Esophagus muscularis mucosa (tissue), 4 donors: ENCODE results near the gene STAB2. TPM values are rescaled to one million over a fixed set of nuclear protein-coding genes. Genes with fewer than 3 reads are reported as not detected.

ENCODE experiments used
- DNase-seq: peaks from one replicate; pipeline ENCODE4 v3.0.0-alpha.2; 2017; ENCODE audit errors: extremely low spot score
- H3K27ac ChIP-seq, 4 donors: fragments of 200-600 bp; sonication (generic); replicated peaks in 1 of 4; 1 replicate in 3 of 4; 2 replicates in 1 of 4; pipeline ENCODE4 v1.5.1; 2016 to 2019; ENCODE audit warnings: mild to moderate bottlenecking in 1 of 4
- H3K27me3 ChIP-seq, 4 donors: fragments of 200-600 bp; sonication (generic); one replicate each; pipeline versions ENCODE4 v1.5.1 to v1.6.0; 2016 to 2019
- H3K36me3 ChIP-seq, 4 donors: fragments of 200-600 bp; sonication (generic); one replicate each; pipeline ENCODE4 v1.5.1; 2016 to 2019
- H3K4me1 ChIP-seq, 4 donors: fragments of 200-600 bp; sonication (generic); one replicate each; pipeline ENCODE4 v1.5.1; 2016 to 2019
- H3K4me3 ChIP-seq, 4 donors: fragments of 200-600 bp; sonication (generic); 1 replicate in 2 of 4; 2 replicates in 2 of 4; pipeline ENCODE4 v1.5.1; 2016 to 2019; ENCODE audit warnings: mild to moderate bottlenecking in 4 of 4, moderate library complexity in 1 of 4
- H3K9me3 ChIP-seq, 4 donors: fragments of 200-600 bp; sonication (generic); 1 replicate in 3 of 4; 2 replicates in 1 of 4; pipeline ENCODE4 v1.5.1; 2016 to 2019
- CTCF ChIP-seq, 3 experiments: fragments of 200-600 bp in 2 of 3; fragments of 450-650 bp in 1 of 3; sonication (generic) in 2 of 3; IDR thresholded peaks; one replicate each; pipeline ENCODE4 v1.5.1; 2017 to 2019; ENCODE audit warnings: antibody characterized with exemption in 3 of 3, mild to moderate bottlenecking in 2 of 3, moderate library complexity in 1 of 3
- EP300 ChIP-seq: sonication (generic); formaldehyde crosslinking; IDR thresholded peaks from one replicate; pipeline ENCODE4 v1.6.1; 2017; ENCODE audit warnings: antibody characterized with exemption
- POLR2A ChIP-seq: fragments of 450-650 bp; IDR thresholded peaks from one replicate; pipeline ENCODE4 v1.6.1; 2017; ENCODE audit warnings: antibody characterized with exemption, moderate library complexity, mild to moderate bottlenecking, low read depth
- POLR2AphosphoS5 ChIP-seq, 2 donors: sonication (generic); formaldehyde crosslinking; IDR thresholded peaks; one replicate each; pipeline ENCODE4 v1.6.1; 2017; ENCODE audit warnings: antibody characterized with exemption in 2 of 2
- WGBS: methylation state at CpG from one replicate; pipeline ENCODE4 v1.1.5; 2018; 5-methylcytosine and 5-hydroxymethylcytosine counted together
- intact Hi-C: fragments of 100-400 bp; cut with DNase I; formaldehyde crosslinking; loops from one replicate; pipeline ENCODE4 v1.15.1; 2023
- total RNA-seq, 4 donors: library from RNA; depleted of rRNA; stranded (reverse); fragments of >200 nt; gene quantifications; one replicate each; pipeline versions ENCODE4 v1.1.0 to v1.2.1, GENCODE V29; 2016

Gene STAB2
- total RNA-seq, 4 donors from 2014 or later, result under 0.01 to 0.50 (median 0.29) TPM; not detected in 1

GRCh38 chr12:103687253-103687652 lies 100.2 kb downstream of the STAB2 start:
- intact Hi-C loops, result no loop called here
- no peak for TF ChIP-seq POLR2AphosphoS5 (IDR thresholded peaks at IDR 0.05)
- TF ChIP-seq POLR2A, result no peak
- TF ChIP-seq CTCF (IDR thresholded peaks at IDR 0.05), result no peak
- no peak for TF ChIP-seq EP300
- WGBS, result 43% methylated on average over 2 of the region's 2 CpGs
- Histone ChIP-seq H3K4me1 (peaks cover 0 to 2% (median under 1%) of the 10 kb centered on the region in 4 donors), H3K27me3 (no peaks in the 10 kb centered on the region), H3K27ac (no peak overlapping the region), H3K36me3 (no peaks in the 10 kb centered on the region), H3K4me3 (no peak overlapping the region), H3K9me3 (no peaks in the 10 kb centered on the region)
- no peak for DNase-seq

GRCh38 chr12:103688376-103689063 lies 101.4 kb downstream of the STAB2 start:
- TF ChIP-seq EP300 (no peak), CTCF (IDR thresholded peaks at IDR 0.05) (no peak), POLR2AphosphoS5 (IDR thresholded peaks at IDR 0.05) (no peak), POLR2A (no peak)
- DNase-seq, result no peak
- Histone ChIP-seq H3K4me1 (no peaks in the 10 kb centered on the region), H3K9me3 (no peaks in the 10 kb centered on the region), H3K4me3 (no peak overlapping the region), H3K27ac (no peak overlapping the region), H3K27me3 (no peaks in the 10 kb centered on the region), H3K36me3 (no peaks in the 10 kb centered on the region)
- intact Hi-C loops, result no loop called here
- 73% methylated on average over 6 of the region's 6 CpGs for WGBS

GRCh38 chr12:103690426-103690825 lies 103.4 kb downstream of the STAB2 start:
- Histone ChIP-seq H3K9me3 (no peaks in the 10 kb centered on the region), H3K4me1 (peaks cover 0 to 6% (median 3%) of the 10 kb centered on the region in 4 donors), H3K36me3 (no peaks in the 10 kb centered on the region), H3K27ac (no peak overlapping the region), H3K27me3 (no peaks in the 10 kb centered on the region), H3K4me3 (no peak overlapping the region)
- no peak for TF ChIP-seq POLR2AphosphoS5 (IDR thresholded peaks at IDR 0.05)
- no peak for TF ChIP-seq CTCF (IDR thresholded peaks at IDR 0.05)
- no peak for TF ChIP-seq EP300
- no peak for TF ChIP-seq POLR2A
- WGBS, result 81% methylated on average over 2 of the region's 2 CpGs
- DNase-seq, result no peak
- intact Hi-C loops, result no loop called here

- no peaks in the 10 kb centered on the region for H3K36me3 ChIP-seq
- no peak for DNase-seq
- intact Hi-C loops, result no loop called here
- TF ChIP-seq POLR2A (no peak), POLR2AphosphoS5 (IDR thresholded peaks at IDR 0.05) (no peak), CTCF (IDR thresholded peaks at IDR 0.05) (no peak), EP300 (no peak)
- peaks cover 0 to 6% (median 3%) of the 10 kb centered on the region in 4 donors for H3K4me1 ChIP-seq
- no peak overlapping the region for H3K27ac ChIP-seq
- no peaks in the 10 kb centered on the region for H3K27me3 ChIP-seq
- no peak overlapping the region for H3K4me3 ChIP-seq
- H3K9me3 ChIP-seq, result no peaks in the 10 kb centered on the region
- WGBS, result 93% methylated on average over 3 of the region's 3 CpGs
Measured at GRCh38 chr12:103691063-103691462, 104.0 kb downstream of the STAB2 start.

- TF ChIP-seq CTCF (IDR thresholded peaks at IDR 0.05) (no peak), EP300 (no peak), POLR2A (no peak), POLR2AphosphoS5 (IDR thresholded peaks at IDR 0.05) (no peak)
- H3K36me3 ChIP-seq, result no peaks in the 10 kb centered on the region
- H3K4me1 ChIP-seq, result peaks cover 0 to 21% (median 5%) of the 10 kb centered on the region in 4 donors
- H3K9me3 ChIP-seq, result no peaks in the 10 kb centered on the region
- no peak overlapping the region for H3K27ac ChIP-seq
- no peaks in the 10 kb centered on the region for H3K27me3 ChIP-seq
- intact Hi-C loops, result no loop called here
- no peak overlapping the region for H3K4me3 ChIP-seq
- DNase-seq, result no peak
- WGBS, result 87% methylated on average over 5 of the region's 5 CpGs
Measured at GRCh38 chr12:103696101-103696500, 109.0 kb downstream of the STAB2 start.
